Stomach (tissue), 4 donors: ENCODE measurements around the gene PPIAL4G.
"Not testable (repeated sequence)": the region's sequence is repeated elsewhere in the genome, so short reads cannot be mapped to it uniquely, and the experiment has no call there.

Experiments
- CTCF ChIP-seq, 7 experiments: fragments of 450-650 bp in 4 of 7; fragments of 200-600 bp in 3 of 7; sonication (generic) in 3 of 7; IDR thresholded peaks; one replicate each; pipeline ENCODE4 v1.5.1; 2016 to 2019; ENCODE audit warnings: antibody characterized with exemption in 7 of 7, control low read depth in 2 of 7, mild to moderate bottlenecking in 1 of 7
- EP300 ChIP-seq: sonication (generic); formaldehyde crosslinking; IDR thresholded peaks from one replicate; pipeline ENCODE4 v1.6.1; 2017; ENCODE audit warnings: antibody characterized with exemption
- POLR2A ChIP-seq, 4 donors: fragments of 450-650 bp; IDR thresholded peaks; one replicate each; pipeline ENCODE4 v1.6.1; 2016; ENCODE audit warnings: antibody characterized with exemption in 4 of 4, control low read depth in 2 of 4, mild to moderate bottlenecking in 1 of 4, moderate library complexity in 1 of 4
- POLR2AphosphoS5 ChIP-seq, 3 donors: sonication (generic); formaldehyde crosslinking; IDR thresholded peaks; one replicate each; pipeline ENCODE4 v1.6.1; 2016; ENCODE audit warnings: antibody characterized with exemption in 3 of 3

- not testable (repeated sequence) for TF ChIP-seq CTCF (IDR thresholded peaks at IDR 0.05); EP300; POLR2AphosphoS5 (IDR thresholded peaks at IDR 0.05); POLR2A (IDR thresholded peaks at IDR 0.05)
These were observed at the start of gene PPIAL4G for GRCh38 chr1:148483029-148483428.
